Naive B cell (primary cell): ENCODE measurements around the gene PACS1. TPM values are rescaled to one million over a fixed set of nuclear protein-coding genes. Genes with fewer than 3 reads are reported as not detected.

Experiments used
- ATAC-seq, 2 donors: fragments of 150-1000 bp; cut with Tn5 transposase; 2 replicates each; pipeline ENCODE4 v1.10.0; 2021; ENCODE audit warnings: low read depth in 2 of 2, mild to moderate bottlenecking in 2 of 2, moderate library complexity in 2 of 2
- DNase-seq: peaks from one replicate; pipeline ENCODE4 v3.0.0; 2022
- H3K27ac Mint-ChIP-seq, 6 donors: one replicate each; pipeline ENCODE4 v1.8.0; 2020 to 2022; ENCODE audit warnings: mild to moderate bottlenecking in 6 of 6, mixed read lengths in 6 of 6, moderate library complexity in 5 of 6, inconsistent platforms in 2 of 6
- H3K27me3 Mint-ChIP-seq, 3 donors: one replicate each; pipeline ENCODE4 v1.8.0; 2021 to 2022; ENCODE audit warnings: mixed read lengths in 3 of 3, mild to moderate bottlenecking in 1 of 3
- H3K36me3 Mint-ChIP-seq, 2 donors: one replicate each; pipeline ENCODE4 v1.8.0; 2020 to 2022; ENCODE audit warnings: mixed read lengths in 2 of 2, inconsistent platforms in 1 of 2, mild to moderate bottlenecking in 1 of 2
- H3K4me1 Mint-ChIP-seq, 3 donors: one replicate each; pipeline ENCODE4 v1.8.0; 2020 to 2022; ENCODE audit warnings: mixed read lengths in 3 of 3, inconsistent platforms in 1 of 3, mild to moderate bottlenecking in 1 of 3, moderate library complexity in 1 of 3
- H3K4me3 Mint-ChIP-seq, 8 donors: one replicate each; pipeline ENCODE4 v1.8.0; 2020 to 2022; ENCODE audit warnings: mild to moderate bottlenecking in 8 of 8, mixed read lengths in 8 of 8, moderate library complexity in 8 of 8, inconsistent platforms in 2 of 8
- H3K9me3 Mint-ChIP-seq, 7 donors: one replicate each; pipeline ENCODE4 v1.8.0; 2020 to 2022; ENCODE audit warnings: mixed read lengths in 7 of 7, mild to moderate bottlenecking in 5 of 7, inconsistent platforms in 2 of 7, moderate library complexity in 1 of 7
- polyA plus RNA-seq, 6 donors: library from polyadenylated mRNA; unstranded; fragments of 300-500 nt; fragmentation: Illumina TruSeq; gene quantifications; one replicate each; pipeline ENCODE4 v1.2.3, GENCODE V29; 2021; ENCODE audit warnings: low read depth in 6 of 6

PACS1 gene
- polyA plus RNA-seq, 6 donors from 2014 or later, result 44.3 to 133 (median 57.3) TPM

- DNase-seq (no peak), ATAC-seq (no peak)
- Mint-ChIP-seq H3K27ac (peak overlapping the region in 2 of 6 donors; percentile 23 to 52), H3K9me3 (no peaks in the 10 kb centered on the region), H3K4me1 (peaks cover 28 to 33% (median 29%) of the 10 kb centered on the region in 3 donors), H3K27me3 (no peaks in the 10 kb centered on the region), H3K4me3 (peak overlapping the region in 1 of 8 donors; percentile 41), H3K36me3 (no peaks in the 10 kb centered on the region)
Measured at GRCh38 chr11:66263231-66263630, 193.2 kb downstream of the PACS1 start.

GRCh38 chr11:66263785-66264184, 193.7 kb downstream of the PACS1 start:
- Mint-ChIP-seq H3K27me3 (no peaks in the 10 kb centered on the region), H3K4me3 (peak overlapping the region in 2 of 8 donors; percentile 12 to 41), H3K27ac (no peak overlapping the region), H3K9me3 (no peaks in the 10 kb centered on the region), H3K4me1 (peaks cover 27 to 30% (median 29%) of the 10 kb centered on the region in 3 donors), H3K36me3 (no peaks in the 10 kb centered on the region)
- ATAC-seq, result no peak
- DNase-seq, result no peak

GRCh38 chr11:66264383-66264782, 194.3 kb downstream of the PACS1 start:
- no peak for DNase-seq
- H3K27me3 Mint-ChIP-seq, result no peaks in the 10 kb centered on the region
- peak overlapping the region in 1 of 6 donors; percentile 15 for H3K27ac Mint-ChIP-seq
- H3K4me1 Mint-ChIP-seq, result peaks cover 26 to 30% (median 27%) of the 10 kb centered on the region in 3 donors
- no peaks in the 10 kb centered on the region for H3K9me3 Mint-ChIP-seq
- H3K4me3 Mint-ChIP-seq, result peak overlapping the region in 1 of 8 donors; percentile 41
- ATAC-seq, result no peak
- peaks cover 0 to 5% of the 10 kb centered on the region in 2 donors for H3K36me3 Mint-ChIP-seq

GRCh38 chr11:66264914-66265313, 194.8 kb downstream of the PACS1 start:
- H3K27ac Mint-ChIP-seq, result no peak overlapping the region
- H3K4me1 Mint-ChIP-seq, result peaks cover 27 to 30% (median 28%) of the 10 kb centered on the region in 3 donors
- H3K36me3 Mint-ChIP-seq, result peaks cover 0 to 8% of the 10 kb centered on the region in 2 donors
- peak overlapping the region in 2 of 8 donors; percentile 29 to 41 for H3K4me3 Mint-ChIP-seq
- H3K27me3 Mint-ChIP-seq, result no peaks in the 10 kb centered on the region
- ATAC-seq (no peak), DNase-seq (no peak)
- no peaks in the 10 kb centered on the region for H3K9me3 Mint-ChIP-seq

GRCh38 chr11:66265531-66266377, 195.7 kb downstream of the PACS1 start:
- Mint-ChIP-seq H3K4me3 (peak overlapping the region in 3 of 8 donors; percentile 12 to 95 (median 12)), H3K27ac (peak overlapping the region in 1 of 6 donors; percentile 36), H3K36me3 (peaks cover 0 to 8% of the 10 kb centered on the region in 2 donors)

DNA sequence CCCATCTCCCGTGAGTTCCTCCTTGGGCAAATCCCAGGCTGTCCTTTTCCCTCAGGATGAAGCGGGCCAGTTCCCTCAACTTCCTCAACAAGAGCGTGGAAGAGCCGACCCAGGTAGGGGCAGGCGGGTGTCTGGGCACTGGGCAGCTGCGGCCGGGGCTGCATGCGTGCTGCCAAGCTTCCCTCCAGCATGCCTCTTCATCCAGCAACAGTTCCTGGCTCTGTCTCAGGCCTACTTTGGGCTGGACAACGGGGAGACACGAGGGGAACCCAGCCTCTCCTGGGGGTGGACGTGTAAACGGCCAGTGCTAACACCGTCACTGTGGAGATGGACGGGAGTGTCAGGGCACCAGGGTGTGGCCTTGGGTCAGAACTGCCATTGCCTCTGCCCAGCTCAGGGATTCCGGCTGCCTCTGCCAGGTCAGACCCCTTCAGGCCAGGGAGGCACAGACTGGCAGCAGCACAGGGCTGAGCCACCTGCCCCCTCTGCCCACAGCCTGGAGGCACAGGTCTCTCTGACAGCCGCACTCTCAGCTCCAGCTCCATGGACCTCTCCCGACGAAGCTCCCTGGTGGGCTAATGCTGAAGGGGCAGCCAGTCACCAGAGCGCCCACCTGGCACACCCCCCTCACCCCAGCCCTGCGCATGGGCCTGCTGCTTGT, 196.4 kb downstream of the PACS1 start:
- ATAC-seq, result no peak
- Mint-ChIP-seq H3K4me3 (peak overlapping the region in 7 of 8 donors; percentile 5 to 100 (median 97)), H3K9me3 (no peaks in the 10 kb centered on the region), H3K27me3 (no peaks in the 10 kb centered on the region), H3K27ac (peak overlapping the region in 3 of 6 donors; percentile 36 to 99 (median 98)), H3K4me1 (peaks cover 31 to 35% (median 32%) of the 10 kb centered on the region in 3 donors), H3K36me3 (peaks cover 0 to 8% of the 10 kb centered on the region in 2 donors)
- DNase-seq, result no peak

More at GRCh38 chr11:66265531-66266377, 195.7 kb downstream of the PACS1 start:
- Mint-ChIP-seq H3K9me3 (no peaks in the 10 kb centered on the region), H3K27me3 (no peaks in the 10 kb centered on the region), H3K4me1 (peaks cover 28 to 33% (median 29%) of the 10 kb centered on the region in 3 donors)
- ATAC-seq (no peak), DNase-seq (no peak)

GRCh38 chr11:66267039-66267378, 196.9 kb downstream of the PACS1 start:
- peaks cover 31 to 35% (median 34%) of the 10 kb centered on the region in 3 donors for H3K4me1 Mint-ChIP-seq
- H3K4me3 Mint-ChIP-seq, result peak overlapping the region; percentile 94 to 100 (median 99)
- ATAC-seq (no peak), DNase-seq (no peak)
- no peaks in the 10 kb centered on the region for H3K27me3 Mint-ChIP-seq
- H3K27ac Mint-ChIP-seq, result peak overlapping the region in 4 of 6 donors; percentile 79 to 100 (median 98)
- no peaks in the 10 kb centered on the region for H3K9me3 Mint-ChIP-seq
- H3K36me3 Mint-ChIP-seq, result peaks cover 0 to 8% of the 10 kb centered on the region in 2 donors

DNA sequence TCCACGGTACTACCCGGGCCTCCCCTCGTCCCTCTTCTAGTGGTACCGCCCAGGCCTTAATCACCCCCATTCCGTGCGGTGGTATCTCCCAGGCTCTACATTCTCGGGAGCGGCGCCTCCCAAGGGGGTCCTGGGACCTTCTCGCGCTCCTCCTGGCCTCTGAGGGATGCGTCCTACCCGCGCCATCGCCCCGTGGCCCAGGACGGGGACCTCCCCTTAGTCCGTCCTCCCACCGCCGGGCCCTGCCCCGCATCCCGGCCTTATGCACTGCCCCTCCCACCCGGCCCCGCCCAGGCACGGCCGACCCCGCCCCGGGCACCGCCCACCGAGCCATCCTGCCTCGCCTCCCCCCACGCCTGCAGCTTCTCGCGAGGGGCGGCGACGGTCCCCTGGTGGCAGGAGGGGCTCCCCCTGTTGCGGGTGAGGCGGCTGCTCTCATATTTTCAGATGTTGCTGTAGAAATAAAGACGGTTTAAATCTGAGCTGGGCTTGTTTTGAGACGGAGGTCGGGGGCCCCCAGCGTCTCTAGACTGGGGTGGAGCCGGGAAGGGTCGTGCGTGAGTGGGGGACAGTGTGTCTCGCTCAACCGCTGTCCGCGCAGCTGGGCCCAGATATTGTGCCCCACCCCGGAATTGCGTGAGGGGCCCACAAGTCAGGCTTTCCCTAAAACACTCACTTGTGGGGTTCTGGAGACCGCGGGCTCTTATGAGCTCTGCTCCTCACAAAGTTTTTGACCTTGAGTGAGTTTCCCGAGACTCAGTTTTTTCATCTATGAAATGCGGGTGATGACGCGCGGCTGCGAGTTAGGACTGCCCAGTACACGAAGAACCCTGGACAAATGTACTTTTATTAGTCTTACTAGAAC, 197.5 kb downstream of the PACS1 start:
- Mint-ChIP-seq H3K4me1 (peaks cover 31 to 35% (median 34%) of the 10 kb centered on the region in 3 donors), H3K27me3 (no peaks in the 10 kb centered on the region), H3K36me3 (peaks cover 3 to 8% of the 10 kb centered on the region in 2 donors), H3K9me3 (no peaks in the 10 kb centered on the region), H3K27ac (peak overlapping the region; percentile 98 to 100 (median 99)), H3K4me3 (peak overlapping the region; percentile 94 to 100 (median 99))
- DNase-seq (peak; percentile 87), ATAC-seq (peak; percentile 57 to 58)

DNA sequence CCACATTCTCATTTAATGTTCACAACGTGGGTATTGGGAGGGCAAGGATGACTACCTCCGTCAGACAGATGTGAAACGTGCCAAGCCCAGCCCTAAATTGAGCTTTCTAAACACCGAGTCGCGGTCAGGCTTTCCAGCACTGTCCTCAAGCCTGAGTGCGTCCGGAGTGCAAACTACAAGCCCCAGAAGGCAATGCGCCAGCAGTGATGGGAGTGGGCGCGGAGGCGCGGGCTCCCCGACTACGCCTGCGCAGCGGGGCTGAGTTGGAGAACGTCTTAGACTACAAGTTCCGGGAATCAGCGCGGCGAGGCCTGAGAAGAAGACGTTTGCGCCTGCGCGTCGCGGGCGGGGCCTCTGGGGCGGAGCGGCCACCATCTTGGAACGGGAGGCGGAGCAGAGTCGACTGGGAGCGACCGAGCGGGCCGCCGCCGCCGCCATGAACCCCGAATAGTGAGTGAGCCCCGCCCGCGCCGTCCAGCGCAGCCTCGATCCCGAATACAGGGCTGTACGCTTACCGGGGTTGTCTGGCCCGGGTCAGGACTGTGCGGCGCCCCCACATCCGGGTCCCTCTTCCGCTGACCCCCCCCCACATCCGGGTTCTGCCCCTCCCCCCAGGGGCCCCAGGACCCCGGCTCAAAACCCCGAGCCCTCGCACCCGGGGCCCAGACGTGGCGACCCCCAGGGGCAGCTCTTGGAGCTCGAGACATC, 198.3 kb downstream of the PACS1 start, which contains the start of gene RAB1B:
TSS of gene RAB1B (plus strand) at position 396 of the 708 bp plus-strand sequence. CDS start at position 437, 41 bp downstream.
- peaks cover 11 to 13% of the 10 kb centered on the region in 2 donors for H3K36me3 Mint-ChIP-seq
- H3K4me1 Mint-ChIP-seq, result peaks cover 33 to 37% (median 35%) of the 10 kb centered on the region in 3 donors
- peak; percentile 100 for DNase-seq
- H3K27me3 Mint-ChIP-seq, result no peaks in the 10 kb centered on the region
- H3K9me3 Mint-ChIP-seq, result no peaks in the 10 kb centered on the region
- H3K4me3 Mint-ChIP-seq, result peak within 1 kb of the TSS; percentile 94 to 100 (median 99)
- ATAC-seq, result peak; percentile 83
- H3K27ac Mint-ChIP-seq, result peak within 1 kb of the TSS; percentile 98 to 100 (median 99)

DNA sequence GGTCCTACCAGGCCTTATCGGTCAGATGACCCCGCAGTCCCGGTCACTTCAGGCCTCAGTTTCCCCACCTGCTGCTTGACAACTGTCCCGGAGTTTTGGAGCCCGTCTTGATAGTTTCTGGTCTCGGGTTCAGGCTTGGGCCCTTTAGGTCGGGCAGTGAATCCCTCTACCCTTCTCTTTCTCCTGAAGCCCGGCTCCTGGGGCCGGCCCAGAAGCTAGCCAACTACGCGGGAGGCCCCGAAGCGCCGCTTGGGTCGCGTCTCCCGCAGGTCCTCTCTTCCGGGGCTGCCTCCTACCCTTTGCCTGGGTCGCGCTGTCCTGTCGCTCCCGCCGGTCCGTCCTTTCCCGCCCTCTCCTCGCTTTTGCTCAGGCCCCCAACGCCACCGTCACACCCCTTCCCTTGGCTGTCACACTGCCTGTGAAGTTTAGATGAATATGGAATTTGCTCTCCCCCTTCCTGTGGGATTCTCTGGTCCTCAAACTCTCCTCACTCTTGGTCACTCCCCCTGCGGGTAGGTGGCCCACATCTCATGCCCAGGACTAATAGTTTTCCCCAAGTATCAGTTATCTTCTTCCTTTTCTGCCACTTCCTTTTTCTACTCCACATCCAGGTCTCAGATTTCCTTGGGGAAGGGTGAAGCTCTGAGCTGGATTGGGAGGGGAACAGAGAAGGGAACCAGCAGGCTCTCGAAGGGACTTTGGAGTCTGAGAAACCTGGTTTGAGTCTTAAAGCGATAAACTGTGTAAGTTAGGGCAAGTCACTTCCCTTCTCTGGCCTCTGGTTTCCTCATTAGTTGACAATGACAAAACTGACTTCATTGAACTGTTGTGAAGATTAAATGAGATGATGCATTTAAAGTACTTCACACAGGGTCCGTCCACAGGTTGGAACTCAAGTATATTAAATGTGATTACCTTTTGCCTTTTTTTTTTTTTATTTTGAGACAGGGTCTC, 199.2 kb downstream of the PACS1 start:
- no peak for DNase-seq
- H3K4me3 Mint-ChIP-seq, result peak overlapping the region; percentile 94 to 100 (median 99)
- no peaks in the 10 kb centered on the region for H3K9me3 Mint-ChIP-seq
- H3K27ac Mint-ChIP-seq, result peak overlapping the region; percentile 87 to 100 (median 98)
- no peak for ATAC-seq
- H3K36me3 Mint-ChIP-seq, result peaks cover 12 to 21% of the 10 kb centered on the region in 2 donors
- H3K27me3 Mint-ChIP-seq, result no peaks in the 10 kb centered on the region
- peaks cover 35 to 39% (median 38%) of the 10 kb centered on the region in 3 donors for H3K4me1 Mint-ChIP-seq

DNA sequence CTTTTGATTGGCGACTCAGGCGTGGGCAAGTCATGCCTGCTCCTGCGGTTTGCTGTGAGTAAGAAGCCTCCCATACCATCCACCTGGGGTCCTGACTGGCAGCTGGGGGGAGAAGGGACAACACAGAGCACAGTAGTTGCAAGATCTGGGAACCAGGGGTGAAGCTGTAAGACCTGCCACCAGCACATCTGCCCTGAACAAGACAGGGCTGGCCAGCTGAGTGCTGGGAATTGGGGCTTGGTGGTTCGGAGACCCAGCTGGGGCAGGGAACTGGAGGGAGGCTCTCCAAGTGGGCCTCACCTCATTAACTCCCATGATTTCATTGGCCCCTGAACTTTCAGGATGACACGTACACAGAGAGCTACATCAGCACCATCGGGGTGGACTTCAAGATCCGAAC, 201.7 kb downstream of the PACS1 start:
- peak overlapping the region in 3 of 8 donors; percentile 39 to 64 (median 61) for H3K4me3 Mint-ChIP-seq

More for the DNA sequence above, 201.7 kb downstream of the PACS1 start:
- Mint-ChIP-seq H3K9me3 (no peaks in the 10 kb centered on the region), H3K27me3 (no peaks in the 10 kb centered on the region), H3K27ac (peak overlapping the region in 2 of 6 donors; percentile 33 to 51), H3K4me1 (peaks cover 33 to 38% (median 37%) of the 10 kb centered on the region in 3 donors), H3K36me3 (peaks cover 12 to 43% of the 10 kb centered on the region in 2 donors)
- DNase-seq (no peak), ATAC-seq (no peak)
